AG04449 (cell line): ENCODE measurements around the gene PLD3.

ENCODE experiments used
- CTCF ChIA-PET: fragments of 350-600 bp; formaldehyde crosslinking; extraction: SDS; loops from one replicate; lab custom pipeline; 2021; ENCODE audit warnings: antibody characterized with exemption; lab: Yijun Ruan, JAX
- POLR2A ChIA-PET: fragments of 400-600, 350-600 bp; formaldehyde crosslinking; extraction: SDS; loops from one replicate; lab custom pipeline; 2020; ENCODE audit warnings: antibody characterized with exemption, inconsistent platforms; lab: Yijun Ruan, JAX
- DNase-seq: peaks from one replicate; pipeline ENCODE4 v3.0.0-alpha.2; 2010; ENCODE audit warnings: low read depth, low spot score
- H3K4me3 ChIP-seq: 2 replicates; pipeline ENCODE4 v1.5.1; 2011; ENCODE audit warnings: low read depth, mild to moderate bottlenecking, control low read depth, low read length
- TF ChIP-seq, protein P1 (sequence below): IDR thresholded peaks from one replicate; pipeline ENCODE4 v1.5.1; 2011; ENCODE audit warnings: mild to moderate bottlenecking, moderate library complexity, low read length, control low read depth, inconsistent platforms; ENCODE audit not compliant: insufficient read depth; ENCODE audit errors: missing control alignments

Gene PLD3

DNA sequence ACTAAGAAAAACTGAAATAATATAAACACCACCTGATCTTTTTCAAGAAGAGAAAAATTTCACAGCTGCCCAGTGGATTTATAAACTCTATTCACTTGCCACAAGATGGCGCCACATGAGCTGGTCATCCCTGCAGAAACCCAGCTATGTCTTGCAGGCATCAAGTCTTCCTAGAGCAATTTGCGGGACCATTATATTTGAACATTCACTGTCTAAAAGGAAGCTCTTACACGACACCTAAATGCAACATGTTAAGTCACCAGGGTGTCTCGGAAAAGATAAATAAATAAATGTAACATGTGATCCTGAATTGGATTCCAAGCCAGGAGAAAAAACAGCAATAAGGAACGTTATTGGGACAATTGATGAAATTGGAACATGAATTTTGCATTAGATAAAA, 43.1 kb upstream of the PLD3 start:
- CTCF ChIA-PET = interaction anchor here (0.6 to 3.1 kb wide), 58 partner anchors 8 to 330 kb away, joined by 3 to 57 read pairs (median 5); partner anchors contain the start of genes AKT2, BLVRB, C19orf47 and LTBP4
- POLR2A ChIA-PET = interaction anchor here (0.7 to 1.1 kb wide), 5 partner anchors 9 to 129 kb away, joined by 3 to 4 read pairs (median 3); partner anchors contain the start of gene SERTAD1
- H3K4me3 ChIP-seq = no peak overlapping the region
- peak; percentile 60 for DNase-seq
- TF ChIP-seq, protein P1, sequence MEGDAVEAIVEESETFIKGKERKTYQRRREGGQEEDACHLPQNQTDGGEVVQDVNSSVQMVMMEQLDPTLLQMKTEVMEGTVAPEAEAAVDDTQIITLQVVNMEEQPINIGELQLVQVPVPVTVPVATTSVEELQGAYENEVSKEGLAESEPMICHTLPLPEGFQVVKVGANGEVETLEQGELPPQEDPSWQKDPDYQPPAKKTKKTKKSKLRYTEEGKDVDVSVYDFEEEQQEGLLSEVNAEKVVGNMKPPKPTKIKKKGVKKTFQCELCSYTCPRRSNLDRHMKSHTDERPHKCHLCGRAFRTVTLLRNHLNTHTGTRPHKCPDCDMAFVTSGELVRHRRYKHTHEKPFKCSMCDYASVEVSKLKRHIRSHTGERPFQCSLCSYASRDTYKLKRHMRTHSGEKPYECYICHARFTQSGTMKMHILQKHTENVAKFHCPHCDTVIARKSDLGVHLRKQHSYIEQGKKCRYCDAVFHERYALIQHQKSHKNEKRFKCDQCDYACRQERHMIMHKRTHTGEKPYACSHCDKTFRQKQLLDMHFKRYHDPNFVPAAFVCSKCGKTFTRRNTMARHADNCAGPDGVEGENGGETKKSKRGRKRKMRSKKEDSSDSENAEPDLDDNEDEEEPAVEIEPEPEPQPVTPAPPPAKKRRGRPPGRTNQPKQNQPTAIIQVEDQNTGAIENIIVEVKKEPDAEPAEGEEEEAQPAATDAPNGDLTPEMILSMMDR = peak; percentile 65

GRCh38 chr19:40309666-40310065, 38.8 kb upstream of the PLD3 start:
- ChIA-PET CTCF (interaction anchor here (0.9 to 3.4 kb wide), 5 partner anchors 10 to 325 kb away, joined by 3 to 11 read pairs (median 5); no protein-coding TSS in a partner anchor), POLR2A (interaction anchor here (0.6 kb wide), 1 partner anchor 31 kb away, joined by 3 read pairs; no protein-coding TSS in a partner anchor)

DNA sequence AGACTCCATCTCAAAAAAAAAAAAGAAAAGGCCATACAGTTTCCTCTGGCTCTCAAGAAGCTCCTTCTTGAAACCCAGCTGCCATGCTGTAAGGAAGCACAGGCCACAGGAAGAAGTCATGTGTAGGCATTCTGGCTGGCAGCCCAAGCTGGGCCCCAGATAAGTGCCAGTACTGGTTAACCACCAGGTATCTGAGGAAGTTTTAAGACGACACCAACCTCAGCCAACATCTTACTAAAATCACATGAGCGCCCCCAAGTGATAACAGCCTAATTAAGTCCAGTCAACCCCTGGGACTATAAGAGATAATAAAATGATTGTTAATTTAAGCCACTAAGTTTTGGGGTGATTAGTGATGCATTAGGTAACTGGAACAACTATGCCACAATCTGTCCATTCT, 36.0 kb upstream of the PLD3 start:
- ChIA-PET CTCF (interaction anchor here (7.1 kb wide), 1 partner anchor 7 kb away, joined by 57 read pairs; no protein-coding TSS in a partner anchor), POLR2A (no interaction called here)
- H3K4me3 ChIP-seq = no peak overlapping the region
- TF ChIP-seq, protein P1 = no peak
- DNase-seq = no peak

More at GRCh38 chr19:40309666-40310065, 38.8 kb upstream of the PLD3 start:
- TF ChIP-seq, protein P1 = no peak
- DNase-seq = no peak
- no peak overlapping the region for H3K4me3 ChIP-seq

DNA sequence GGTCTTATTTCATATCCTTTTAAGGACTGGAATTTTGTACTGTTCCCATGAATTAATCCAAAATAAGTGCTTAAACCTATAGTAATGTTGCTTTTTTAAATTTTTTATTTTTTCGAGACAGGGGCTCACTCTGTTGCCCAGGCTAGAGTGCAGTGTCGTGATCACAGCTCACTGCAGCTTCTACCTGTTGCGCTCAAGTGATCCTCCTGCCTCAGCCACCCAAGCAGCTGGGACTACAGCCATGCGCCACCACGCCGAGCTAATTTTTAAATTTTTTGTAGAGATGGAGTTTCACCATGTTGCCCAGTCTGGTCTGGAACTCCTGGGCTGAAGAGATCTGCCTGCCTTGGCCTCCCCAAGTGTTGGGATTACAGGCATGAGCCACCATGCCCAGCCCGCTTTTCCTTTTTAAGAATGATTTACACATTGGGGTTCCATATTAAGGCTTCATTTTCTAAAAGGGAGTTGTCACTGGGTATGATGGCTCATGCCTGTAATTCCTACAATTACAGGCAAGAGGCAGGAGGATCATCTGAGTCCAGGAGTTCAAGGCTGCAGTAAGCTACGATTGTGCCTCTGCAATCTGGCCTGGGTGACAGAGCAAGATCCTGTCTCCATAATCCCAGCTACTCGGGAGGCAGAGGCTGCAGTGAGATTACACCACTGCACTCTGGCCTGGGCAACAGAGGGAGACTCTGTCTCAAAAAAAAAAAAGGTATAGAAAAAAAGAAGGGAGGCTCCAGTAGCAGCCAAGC, 35.1 kb upstream of the PLD3 start:
- no peak overlapping the region for H3K4me3 ChIP-seq
- DNase-seq = no peak
- ChIA-PET CTCF (interaction anchor here (7.1 kb wide), 1 partner anchor 8 kb away, joined by 57 read pairs; no protein-coding TSS in a partner anchor), POLR2A (interaction anchor here (0.6 kb wide), 1 partner anchor 8 kb away, joined by 4 read pairs; no protein-coding TSS in a partner anchor)
- TF ChIP-seq, protein P1 = no peak

GRCh38 chr19:40314656-40315055, 33.8 kb upstream of the PLD3 start:
- ChIA-PET POLR2A (no interaction called here), CTCF (interaction anchor here (1.4 to 7.1 kb wide), 2 partner anchors 9 to 12 kb away, joined by 4 to 57 read pairs; no protein-coding TSS in a partner anchor)
- TF ChIP-seq, protein P1 = no peak
- no peak overlapping the region for H3K4me3 ChIP-seq
- no peak for DNase-seq
